HL-60 (cell line): ENCODE data around the gene TRIM58.

Source experiments
- DNase-seq, 2 experiments: peaks; one replicate each; pipeline ENCODE4 v3.0.0-alpha.2; 2010 to 2020; ENCODE audit warnings: low read depth in 1 of 2, low spot score in 1 of 2
- H3K27ac ChIP-seq: fragments of 250-450 bp; sonication (Bioruptor Pico); replicated peaks from 2 replicates; pipeline ENCODE4 v1.5.1; 2020; ENCODE audit warnings: mild to moderate bottlenecking, moderate library complexity
- H3K27me3 ChIP-seq: fragments of 250-450 bp; sonication (Bioruptor Pico); 2 replicates; pipeline ENCODE4 v1.5.1; 2021; ENCODE audit warnings: mild to moderate bottlenecking, moderate library complexity; ENCODE audit not compliant: insufficient read depth, poor library complexity, severe bottlenecking
- H3K4me3 ChIP-seq: replicated peaks from 2 replicates; pipeline ENCODE4 v1.5.1; 2011; ENCODE audit warnings: mild to moderate bottlenecking, control low read depth, low read length; ENCODE audit not compliant: insufficient read depth
- GABPA ChIP-seq: IDR thresholded peaks from 2 replicates; pipeline ENCODE4 v1.6.1; 2012; ENCODE audit warnings: low read depth
- POLR2AphosphoS5 ChIP-seq: IDR thresholded peaks from 2 replicates; pipeline ENCODE4 v1.6.1; 2012; ENCODE audit warnings: low read depth
- SPI1 ChIP-seq: IDR thresholded peaks from 2 replicates; pipeline ENCODE4 v1.6.1; 2012; ENCODE audit warnings: low read depth, mild to moderate bottlenecking, borderline replicate concordance
- TF ChIP-seq, protein P1 (sequence below): IDR thresholded peaks from one replicate; pipeline ENCODE4 v1.5.1; 2011; ENCODE audit warnings: low read length, control low read depth, inconsistent platforms; ENCODE audit not compliant: insufficient read depth
- TF ChIP-seq, protein P2 (sequence below): IDR thresholded peaks from 2 replicates; pipeline ENCODE4 v1.6.1; 2012; ENCODE audit warnings: low read depth; ENCODE audit not compliant: insufficient replicate concordance

TRIM58 gene

DNA sequence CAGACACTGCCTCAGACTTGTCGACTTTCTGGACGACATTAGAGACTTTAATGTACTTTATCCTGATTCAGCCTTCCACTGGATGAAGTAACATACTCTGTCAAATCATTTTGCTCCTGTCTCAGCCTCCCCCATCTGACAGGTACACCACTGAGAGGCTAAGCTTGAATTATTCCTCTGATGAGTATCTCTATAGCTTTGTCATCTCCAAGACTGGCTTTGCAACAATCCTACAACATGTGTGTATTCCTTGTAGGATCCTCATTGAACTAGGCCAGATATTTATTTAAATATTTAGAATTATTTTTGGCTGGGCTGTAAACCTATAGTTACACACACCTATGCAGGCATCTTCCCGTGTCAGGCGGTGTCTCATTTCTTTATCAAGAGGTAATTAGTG lies 1.1 kb upstream of the TRIM58 start:
- Histone ChIP-seq H3K27me3 (peaks cover 9% of the 10 kb centered on the region), H3K27ac (no peak overlapping the region), H3K4me3 (no peak overlapping the region)
- no peak for DNase-seq
- TF ChIP-seq, protein P1, sequence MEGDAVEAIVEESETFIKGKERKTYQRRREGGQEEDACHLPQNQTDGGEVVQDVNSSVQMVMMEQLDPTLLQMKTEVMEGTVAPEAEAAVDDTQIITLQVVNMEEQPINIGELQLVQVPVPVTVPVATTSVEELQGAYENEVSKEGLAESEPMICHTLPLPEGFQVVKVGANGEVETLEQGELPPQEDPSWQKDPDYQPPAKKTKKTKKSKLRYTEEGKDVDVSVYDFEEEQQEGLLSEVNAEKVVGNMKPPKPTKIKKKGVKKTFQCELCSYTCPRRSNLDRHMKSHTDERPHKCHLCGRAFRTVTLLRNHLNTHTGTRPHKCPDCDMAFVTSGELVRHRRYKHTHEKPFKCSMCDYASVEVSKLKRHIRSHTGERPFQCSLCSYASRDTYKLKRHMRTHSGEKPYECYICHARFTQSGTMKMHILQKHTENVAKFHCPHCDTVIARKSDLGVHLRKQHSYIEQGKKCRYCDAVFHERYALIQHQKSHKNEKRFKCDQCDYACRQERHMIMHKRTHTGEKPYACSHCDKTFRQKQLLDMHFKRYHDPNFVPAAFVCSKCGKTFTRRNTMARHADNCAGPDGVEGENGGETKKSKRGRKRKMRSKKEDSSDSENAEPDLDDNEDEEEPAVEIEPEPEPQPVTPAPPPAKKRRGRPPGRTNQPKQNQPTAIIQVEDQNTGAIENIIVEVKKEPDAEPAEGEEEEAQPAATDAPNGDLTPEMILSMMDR, result no peak
- TF ChIP-seq POLR2AphosphoS5 (no peak), SPI1 (no peak), GABPA (no peak)
- TF ChIP-seq, protein P2, sequence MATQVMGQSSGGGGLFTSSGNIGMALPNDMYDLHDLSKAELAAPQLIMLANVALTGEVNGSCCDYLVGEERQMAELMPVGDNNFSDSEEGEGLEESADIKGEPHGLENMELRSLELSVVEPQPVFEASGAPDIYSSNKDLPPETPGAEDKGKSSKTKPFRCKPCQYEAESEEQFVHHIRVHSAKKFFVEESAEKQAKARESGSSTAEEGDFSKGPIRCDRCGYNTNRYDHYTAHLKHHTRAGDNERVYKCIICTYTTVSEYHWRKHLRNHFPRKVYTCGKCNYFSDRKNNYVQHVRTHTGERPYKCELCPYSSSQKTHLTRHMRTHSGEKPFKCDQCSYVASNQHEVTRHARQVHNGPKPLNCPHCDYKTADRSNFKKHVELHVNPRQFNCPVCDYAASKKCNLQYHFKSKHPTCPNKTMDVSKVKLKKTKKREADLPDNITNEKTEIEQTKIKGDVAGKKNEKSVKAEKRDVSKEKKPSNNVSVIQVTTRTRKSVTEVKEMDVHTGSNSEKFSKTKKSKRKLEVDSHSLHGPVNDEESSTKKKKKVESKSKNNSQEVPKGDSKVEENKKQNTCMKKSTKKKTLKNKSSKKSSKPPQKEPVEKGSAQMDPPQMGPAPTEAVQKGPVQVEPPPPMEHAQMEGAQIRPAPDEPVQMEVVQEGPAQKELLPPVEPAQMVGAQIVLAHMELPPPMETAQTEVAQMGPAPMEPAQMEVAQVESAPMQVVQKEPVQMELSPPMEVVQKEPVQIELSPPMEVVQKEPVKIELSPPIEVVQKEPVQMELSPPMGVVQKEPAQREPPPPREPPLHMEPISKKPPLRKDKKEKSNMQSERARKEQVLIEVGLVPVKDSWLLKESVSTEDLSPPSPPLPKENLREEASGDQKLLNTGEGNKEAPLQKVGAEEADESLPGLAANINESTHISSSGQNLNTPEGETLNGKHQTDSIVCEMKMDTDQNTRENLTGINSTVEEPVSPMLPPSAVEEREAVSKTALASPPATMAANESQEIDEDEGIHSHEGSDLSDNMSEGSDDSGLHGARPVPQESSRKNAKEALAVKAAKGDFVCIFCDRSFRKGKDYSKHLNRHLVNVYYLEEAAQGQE, result no peak

GRCh38 chr1:247857985-247858619 lies 1.1 kb downstream of the TRIM58 start:
- no peak overlapping the region for H3K4me3 ChIP-seq
- TF ChIP-seq SPI1, result no peak
- TF ChIP-seq POLR2AphosphoS5, result no peak
- TF ChIP-seq, protein P1, result no peak
- no peak for TF ChIP-seq GABPA
- TF ChIP-seq, protein P2, result no peak
- H3K27ac ChIP-seq, result no peak overlapping the region

GRCh38 chr1:247862756-247863155 lies 5.8 kb downstream of the TRIM58 start:
- DNase-seq, result no peak
- Histone ChIP-seq H3K4me3 (no peak overlapping the region), H3K27ac (no peak overlapping the region), H3K27me3 (peaks cover 8% of the 10 kb centered on the region)
- TF ChIP-seq, protein P2, result no peak
- TF ChIP-seq, protein P1, result no peak
- TF ChIP-seq SPI1 (no peak), POLR2AphosphoS5 (no peak), GABPA (no peak)

More at GRCh38 chr1:247857985-247858619, 1.1 kb downstream of the TRIM58 start:
- H3K27me3 ChIP-seq, result peaks cover 9% of the 10 kb centered on the region
- no peak for DNase-seq
